ENCODE data around the gene CCDC197. TPM values are rescaled to one million over a fixed set of nuclear protein-coding genes. Genes with fewer than 3 reads are reported as not detected.
A peak's percentile ranks its signal among the peaks of the same experiment; 100 is the strongest.

CCDC197 gene
- total RNA-seq, 2 experiments from 2014 or later = not detected

DNA sequence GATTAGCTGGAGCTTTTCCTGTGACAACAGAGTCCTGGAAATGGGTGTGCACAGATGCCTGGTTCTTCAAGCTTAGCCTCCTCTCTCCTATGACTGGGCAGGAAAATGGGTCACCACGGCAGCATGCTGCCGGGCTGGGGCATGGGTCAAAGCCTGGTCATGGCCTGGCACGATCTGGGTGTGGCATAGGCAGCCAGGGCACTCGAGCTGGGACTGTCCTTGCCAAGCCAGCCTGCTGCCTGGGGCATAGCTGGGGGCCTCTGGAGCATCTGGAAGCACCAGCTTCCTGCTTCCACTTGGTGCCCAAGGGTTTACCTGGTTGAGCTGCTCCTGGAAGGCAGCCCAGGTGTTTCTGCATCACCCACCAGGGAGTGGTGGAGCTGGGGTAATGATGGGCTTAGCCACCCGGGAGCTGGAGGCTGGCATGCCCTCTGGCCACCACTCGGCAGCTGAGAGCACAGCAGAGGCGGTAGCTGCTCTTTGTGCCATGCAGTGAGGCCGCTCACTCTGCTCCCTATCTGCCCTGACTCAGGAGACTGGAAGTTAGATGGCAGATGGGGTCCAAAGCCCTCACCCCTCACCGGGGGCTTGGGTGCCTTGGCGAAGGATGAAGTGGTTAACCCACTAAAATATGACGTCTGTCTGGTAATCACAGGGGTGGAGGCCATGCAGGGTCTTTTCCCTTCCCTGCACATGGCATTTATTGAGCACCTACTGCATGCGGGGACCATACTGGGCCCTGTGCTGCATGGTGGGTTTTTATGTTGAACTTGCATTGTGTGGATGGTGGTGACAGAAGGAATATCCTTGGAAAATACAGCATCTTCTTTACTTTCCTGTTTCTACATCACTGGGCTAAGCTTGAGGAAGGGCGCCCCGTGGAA, 30.7 kb downstream of the CCDC197 start:
- Histone ChIP-seq H3K79me2 (ENCODE audit: insufficient read depth, low read depth, low read length) (no peaks in the 10 kb centered on the region), H3K36me3 (ENCODE audit: insufficient read depth, low read length) (no peaks in the 10 kb centered on the region), H3K4me3 (ENCODE audit: low read depth, low read length, poor library complexity, severe bottlenecking) (no peak overlapping the region), H4K20me1 (ENCODE audit: insufficient read depth, low read length) (no peaks in the 10 kb centered on the region), H3K4me2 (ENCODE audit: low read length) (no peak overlapping the region), H3K4me1 (ENCODE audit: insufficient read depth, low read length, poor library complexity, severe bottlenecking) (peaks cover 8% of the 10 kb centered on the region), H3K27ac (ENCODE audit: low read depth, low read length, poor library complexity, severe bottlenecking) (no peak overlapping the region), H3K9me3 (ENCODE audit: low read length) (no peaks in the 10 kb centered on the region), H2AFZ (ENCODE audit: low read length) (no peak overlapping the region), H3K9me2 (ENCODE audit: insufficient read depth, low read length) (no peaks in the 10 kb centered on the region)
- TF ChIP-seq EZH2phosphoT487 (IDR thresholded peaks at IDR 0.05; ENCODE audit: borderline replicate concordance, low read depth, low read length) = no peak
- no peak for TF ChIP-seq CTCF (conservative IDR thresholded peaks at IDR 0.05; ENCODE audit: low read length)
- POLR2A ChIA-PET = no interaction called here
- BruUV-seq (replicated peaks) = no TSS peak
- intact Hi-C loops (cut with micrococcal nuclease; ENCODE audit: unreplicated experiment) = no loop called here
- CTCF ChIA-PET (ENCODE audit: unreplicated experiment) = interaction anchor here (0.8 kb wide), 1 partner anchor 53 kb away, joined by 3 read pairs; the partner anchor contains the start of genes DDX24 and IFI27L1
- no peak for DNase-seq (ENCODE audit: low spot score)

GRCh38 chr14:94028450-94028826, 31.3 kb downstream of the CCDC197 start:
- DNase-seq (ENCODE audit: low spot score) = no peak
- H3K9me2 ChIP-seq (ENCODE audit: insufficient read depth, low read length) = no peaks in the 10 kb centered on the region
- ChIA-PET CTCF (ENCODE audit: unreplicated experiment) (no interaction called here), POLR2A (no interaction called here)
- no peaks in the 10 kb centered on the region for H4K20me1 ChIP-seq (ENCODE audit: insufficient read depth, low read length)
- BruUV-seq (replicated peaks) = no TSS peak
- intact Hi-C loops (cut with micrococcal nuclease; ENCODE audit: unreplicated experiment) = no loop called here
- no peak overlapping the region for H2AFZ ChIP-seq (ENCODE audit: low read length)
- H3K36me3 ChIP-seq (ENCODE audit: insufficient read depth, low read length) = no peaks in the 10 kb centered on the region
- H3K27ac ChIP-seq (ENCODE audit: low read depth, low read length, poor library complexity, severe bottlenecking) = no peak overlapping the region
- no peak overlapping the region for H3K4me2 ChIP-seq (ENCODE audit: low read length)
- H3K9me3 ChIP-seq (ENCODE audit: low read length) = no peaks in the 10 kb centered on the region
- H3K4me3 ChIP-seq (ENCODE audit: low read depth, low read length, poor library complexity, severe bottlenecking) = no peak overlapping the region
- H3K79me2 ChIP-seq (ENCODE audit: insufficient read depth, low read depth, low read length) = no peaks in the 10 kb centered on the region
- TF ChIP-seq EZH2phosphoT487 (IDR thresholded peaks at IDR 0.05; ENCODE audit: borderline replicate concordance, low read depth, low read length) (no peak), CTCF (conservative IDR thresholded peaks at IDR 0.05; ENCODE audit: low read length) (0 out of 2 replicates have a peak, but pooled peaks have one; percentile 23)
- H3K4me1 ChIP-seq (ENCODE audit: insufficient read depth, low read length, poor library complexity, severe bottlenecking) = peaks cover 3% of the 10 kb centered on the region

DNA sequence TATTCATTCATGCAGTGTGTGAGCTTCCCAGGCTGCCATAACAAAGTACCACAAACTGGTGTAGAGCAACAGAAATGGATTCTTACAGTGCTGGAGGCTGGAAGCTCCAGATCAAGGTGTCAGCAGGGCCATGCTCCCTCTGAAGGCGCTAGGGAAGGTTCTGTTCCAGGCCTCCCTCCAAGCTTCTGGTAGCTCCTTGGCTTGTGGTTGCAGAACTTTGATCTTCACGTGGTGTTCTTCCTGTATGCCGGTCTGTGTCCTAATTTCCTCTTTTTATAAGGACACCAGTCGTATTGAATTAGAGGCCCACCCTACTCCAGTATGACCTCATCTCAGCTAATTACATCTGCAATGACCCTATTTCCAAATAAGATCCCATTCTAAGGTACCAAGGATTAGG, 32.2 kb downstream of the CCDC197 start:
- Histone ChIP-seq H3K9me3 (ENCODE audit: low read length) (no peaks in the 10 kb centered on the region), H3K4me1 (ENCODE audit: insufficient read depth, low read length, poor library complexity, severe bottlenecking) (peaks cover 3% of the 10 kb centered on the region)

More for the DNA sequence above, 32.2 kb downstream of the CCDC197 start:
- Histone ChIP-seq H3K27ac (ENCODE audit: low read depth, low read length, poor library complexity, severe bottlenecking) (no peak overlapping the region), H3K4me3 (ENCODE audit: low read depth, low read length, poor library complexity, severe bottlenecking) (no peak overlapping the region), H4K20me1 (ENCODE audit: insufficient read depth, low read length) (no peaks in the 10 kb centered on the region), H3K79me2 (ENCODE audit: insufficient read depth, low read depth, low read length) (no peaks in the 10 kb centered on the region), H3K4me2 (ENCODE audit: low read length) (no peak overlapping the region), H3K9me2 (ENCODE audit: insufficient read depth, low read length) (no peaks in the 10 kb centered on the region), H3K36me3 (ENCODE audit: insufficient read depth, low read length) (no peaks in the 10 kb centered on the region), H2AFZ (ENCODE audit: low read length) (no peak overlapping the region)
- no peak for TF ChIP-seq CTCF (conservative IDR thresholded peaks at IDR 0.05; ENCODE audit: low read length)
- no peak for TF ChIP-seq EZH2phosphoT487 (IDR thresholded peaks at IDR 0.05; ENCODE audit: borderline replicate concordance, low read depth, low read length)
- CTCF ChIA-PET (ENCODE audit: unreplicated experiment) = no interaction called here
- no peak for DNase-seq (ENCODE audit: low spot score)
- BruUV-seq (replicated peaks) = no TSS peak
- POLR2A ChIA-PET = no interaction called here
- intact Hi-C loops (cut with micrococcal nuclease; ENCODE audit: unreplicated experiment) = no loop called here

Measured in OCI-LY7 (cell line).